NCI-H1417 (cell line): Measurements from ENCODE around the gene RAD51B.

ENCODE experiments used
- DNase-seq, 3 experiments: peaks; one replicate each; lab custom pipeline; 2025; lab: John Stamatoyannopoulos, UW

RAD51B gene

DNA sequence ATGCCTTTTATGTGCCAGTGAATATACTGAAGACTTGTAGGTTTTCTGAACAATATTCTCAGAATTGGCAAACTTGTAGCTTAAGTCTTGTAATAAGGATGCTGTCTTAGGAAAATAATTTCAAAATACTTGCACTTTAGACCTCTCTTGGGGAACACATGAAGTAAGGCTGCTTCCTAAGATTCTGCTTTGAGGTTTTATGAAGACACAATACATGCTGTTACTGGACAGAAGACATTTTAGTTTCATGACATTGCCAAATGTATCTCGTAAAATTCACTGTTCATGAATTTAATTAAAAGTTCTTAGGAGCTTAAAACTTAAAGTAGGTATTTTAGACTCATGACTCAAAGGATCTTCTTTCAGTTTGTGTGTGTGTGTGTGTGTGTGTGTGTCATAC lies 80.7 kb downstream of the RAD51B start:
- no peak for DNase-seq

DNA sequence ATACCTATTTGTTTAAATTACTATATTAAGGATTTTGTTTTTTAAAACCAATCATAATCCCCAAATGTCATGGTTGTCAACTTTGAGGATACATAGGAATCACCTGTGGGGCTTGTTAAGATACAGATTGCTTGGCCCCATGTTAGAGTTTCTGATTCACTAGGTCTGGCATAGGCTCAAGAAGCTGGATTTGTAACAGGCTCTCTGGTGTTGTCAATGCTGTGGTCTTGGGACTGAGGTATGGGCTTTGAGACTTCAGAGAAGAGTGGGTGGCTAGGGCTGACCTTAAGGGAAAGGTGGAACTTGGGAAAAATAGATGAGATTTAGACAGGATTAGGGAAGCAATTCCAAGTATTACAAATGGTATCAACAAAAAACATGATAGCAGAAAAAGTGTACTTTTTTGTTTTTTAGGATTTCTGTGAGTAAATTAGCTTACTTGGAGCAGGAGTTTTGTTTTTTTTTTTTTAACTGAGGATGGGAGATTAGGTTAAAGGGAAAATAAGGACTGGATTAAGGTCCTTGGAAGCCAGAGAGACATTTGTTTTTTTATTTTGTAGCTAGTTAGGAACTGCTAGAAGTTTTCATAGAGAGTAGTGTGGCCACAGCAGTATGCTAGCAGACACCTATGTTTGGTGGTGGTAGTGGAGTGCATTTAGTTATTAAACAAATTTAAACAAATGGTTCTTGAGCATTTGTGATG lies 88.6 kb downstream of the RAD51B start:
- DNase-seq = no peak

DNA sequence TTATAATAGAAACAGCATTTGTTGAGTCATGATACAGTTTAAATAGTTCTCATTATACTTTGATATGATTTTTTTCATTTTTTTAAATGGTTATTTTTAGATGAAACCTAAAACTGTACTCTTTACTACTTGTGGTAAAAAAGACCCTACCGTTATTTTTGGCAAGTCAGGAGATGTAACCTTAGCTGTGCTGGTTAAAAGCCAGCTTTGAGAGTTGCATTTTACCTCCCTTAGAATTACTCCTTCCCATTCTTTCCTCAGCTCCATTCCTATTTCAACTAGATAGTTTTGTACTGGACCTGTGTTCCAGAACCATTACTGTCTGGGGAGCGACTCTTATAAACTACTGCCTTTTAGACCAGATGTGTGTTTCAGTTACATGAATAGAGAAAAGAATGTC lies 92.0 kb downstream of the RAD51B start:
- no peak for DNase-seq

DNA sequence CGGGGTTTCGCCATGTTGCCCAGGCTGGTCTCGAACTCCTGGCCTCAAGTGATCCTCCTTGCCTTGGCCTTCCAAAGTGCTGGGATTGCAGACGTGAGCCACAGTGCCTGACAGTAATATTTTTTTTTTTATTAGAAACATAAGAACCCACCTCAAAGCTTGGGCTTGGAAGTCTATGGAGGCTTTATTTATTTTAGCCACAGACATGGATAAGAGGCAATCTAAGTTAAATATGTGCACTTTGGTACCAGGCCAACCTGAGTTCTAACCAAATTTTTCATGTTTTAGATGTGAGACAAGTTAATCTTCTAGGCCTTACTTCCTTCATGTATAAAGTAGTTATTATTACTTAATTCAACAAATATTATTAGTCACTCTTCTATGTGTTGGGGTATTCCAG lies 96.9 kb downstream of the RAD51B start:
- no peak for DNase-seq

DNA sequence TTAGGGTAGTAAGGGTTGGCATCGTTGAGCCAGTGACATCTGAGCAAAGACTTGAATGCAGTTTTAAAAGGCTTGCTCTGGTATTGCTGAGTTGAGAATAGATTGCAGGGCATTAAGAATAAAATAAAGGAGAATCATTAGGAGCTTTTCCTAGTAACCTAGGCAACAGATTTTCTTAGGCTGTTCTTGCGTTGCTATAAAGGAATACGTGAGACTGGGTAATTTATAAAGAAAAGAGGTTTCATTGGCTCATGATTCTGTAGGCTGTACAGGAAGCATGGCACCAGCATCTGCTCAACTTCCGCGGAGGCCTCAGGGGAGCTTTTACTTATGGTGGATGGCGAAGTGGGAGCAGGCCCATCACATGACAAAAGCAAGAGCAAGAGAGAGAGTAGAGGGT lies 97.4 kb downstream of the RAD51B start:
- peak in 1 of 3 experiments; percentile 79 for DNase-seq

DNA sequence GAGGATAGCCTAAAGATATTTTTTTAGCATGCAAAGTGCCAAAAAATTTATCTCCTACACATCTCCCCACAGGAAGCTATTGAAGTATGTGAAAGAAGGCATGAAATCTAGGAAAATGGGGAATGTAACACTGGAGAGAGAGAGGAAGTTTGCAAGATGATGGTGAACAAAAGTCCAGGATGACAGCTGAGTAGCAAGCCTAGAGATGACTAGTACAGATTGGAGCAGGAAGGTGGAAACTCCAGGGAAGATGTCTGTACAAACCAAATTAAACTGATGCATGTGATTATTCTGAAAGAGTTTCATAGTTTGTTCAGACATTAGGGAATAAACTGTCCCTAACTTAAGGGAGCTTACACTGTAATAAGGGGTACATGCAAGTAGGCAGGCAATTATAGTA lies 99.3 kb downstream of the RAD51B start:
- DNase-seq = no peak

DNA sequence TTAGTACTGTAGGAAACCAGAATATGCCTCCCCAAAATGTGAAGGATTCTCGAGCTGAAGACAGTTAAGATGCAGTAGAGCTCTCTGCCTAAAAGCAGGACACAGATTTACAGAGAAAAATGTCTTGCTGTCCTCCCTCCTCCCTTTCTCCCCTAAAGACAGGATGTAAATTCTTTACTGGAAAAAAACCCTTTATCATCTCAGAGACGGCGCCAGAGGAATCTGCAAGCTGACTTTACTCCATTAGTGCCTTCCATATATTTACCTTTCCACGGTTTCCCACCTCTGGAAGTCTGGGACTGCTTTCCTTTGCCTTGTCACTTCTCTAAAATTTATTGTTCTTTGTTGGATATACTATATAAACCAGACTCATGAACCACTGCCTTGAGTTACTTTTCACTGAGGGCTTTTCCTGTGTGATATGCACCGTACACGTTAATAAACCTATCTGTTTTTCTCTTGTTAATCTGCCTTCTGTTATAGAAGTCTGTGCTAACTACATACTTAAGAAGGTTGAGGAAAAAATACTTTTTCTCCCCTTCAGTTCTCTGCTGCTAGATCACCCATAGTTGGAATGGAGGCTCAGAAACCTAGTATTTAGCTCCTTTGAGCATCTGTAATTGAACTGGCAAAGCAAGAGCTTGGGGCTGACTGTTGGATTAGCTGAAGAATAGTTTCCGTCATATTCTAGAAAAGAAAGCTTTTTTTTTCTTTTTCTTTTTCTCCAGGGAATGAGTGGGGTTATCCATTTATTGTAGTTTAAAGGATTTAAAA lies 99.9 kb downstream of the RAD51B start:
- no peak for DNase-seq

DNA sequence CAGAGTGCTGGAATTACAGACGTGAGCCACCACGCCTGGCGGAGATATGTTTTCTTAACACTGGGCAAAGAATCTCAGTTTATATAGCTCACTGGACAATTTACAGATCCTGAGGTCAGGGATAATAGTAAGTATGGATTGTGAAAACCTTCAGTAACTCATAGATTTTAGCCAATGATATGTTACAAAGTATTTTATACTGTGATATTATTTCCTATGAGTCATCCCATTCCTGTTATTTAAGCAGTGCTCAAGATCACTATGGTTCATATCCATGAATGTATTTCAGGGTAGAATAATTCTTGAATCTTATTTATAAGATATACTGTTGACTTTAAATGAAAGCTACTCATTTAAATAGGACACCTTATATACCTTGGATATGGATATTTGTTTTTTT lies 107.2 kb downstream of the RAD51B start:
- DNase-seq = no peak

DNA sequence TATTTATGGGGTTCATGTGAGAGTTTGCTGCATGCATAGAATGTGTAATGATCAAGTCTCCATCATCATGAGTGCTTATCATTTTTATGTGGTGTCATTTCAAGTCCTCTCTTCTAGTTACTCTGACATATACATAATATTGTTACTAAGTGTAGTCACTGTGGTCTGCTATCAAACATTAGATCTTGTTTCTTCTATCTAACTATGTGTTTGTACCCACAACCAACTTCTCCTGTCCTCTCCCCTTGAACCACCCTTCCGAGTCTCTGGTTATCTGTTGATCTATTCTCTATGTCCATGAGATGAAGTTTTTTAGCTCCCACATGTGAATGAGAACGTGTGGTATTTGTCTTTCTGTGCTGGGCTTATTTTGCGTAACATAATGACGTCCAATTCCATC lies 107.7 kb downstream of the RAD51B start:
- no peak for DNase-seq

DNA sequence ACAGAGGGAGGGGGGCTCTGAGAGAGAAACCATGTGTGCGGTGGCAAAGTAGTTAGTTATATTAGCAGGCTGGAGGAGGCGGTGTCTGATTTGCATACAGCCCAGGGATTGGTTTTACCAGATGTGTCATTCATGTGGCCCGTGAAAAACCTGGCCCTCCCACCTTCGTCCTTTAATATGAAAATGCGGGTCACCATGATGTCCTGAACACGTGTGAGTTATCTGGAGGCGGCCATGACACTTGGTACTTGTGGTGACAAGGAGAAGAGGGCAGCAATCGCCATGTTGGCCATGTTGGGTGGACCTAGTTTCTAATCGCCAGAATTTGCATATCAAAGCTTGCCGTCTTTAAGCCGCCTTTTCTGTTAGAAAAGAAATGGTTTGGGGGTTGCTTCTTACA lies 108.8 kb downstream of the RAD51B start:
- DNase-seq = no peak

DNA sequence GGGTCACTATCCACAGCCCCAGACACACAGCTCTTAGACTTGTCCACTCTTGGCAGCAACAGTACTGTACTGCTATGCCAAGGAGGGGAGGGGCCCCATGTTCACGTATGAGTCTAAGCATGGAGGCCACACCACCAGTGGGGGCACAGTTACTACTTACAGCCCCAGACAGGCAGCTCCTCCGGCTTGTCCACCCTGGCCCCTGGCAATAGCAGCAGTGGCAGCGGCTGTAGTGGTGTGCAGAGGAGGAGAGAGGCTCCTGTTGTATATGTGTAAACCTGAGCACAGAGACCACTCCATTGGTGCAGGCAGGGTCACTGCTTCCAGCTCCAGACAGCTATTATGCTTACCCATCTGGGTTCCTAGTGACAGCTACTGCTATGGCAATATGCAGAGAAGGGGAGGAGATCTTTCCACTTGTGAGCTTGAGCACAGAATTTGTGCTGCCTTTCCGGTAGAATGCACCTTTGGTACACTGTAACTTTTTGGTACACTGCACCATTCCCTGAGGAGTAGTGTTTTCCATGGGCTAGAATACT lies 113.2 kb downstream of the RAD51B start:
- no peak for DNase-seq

DNA sequence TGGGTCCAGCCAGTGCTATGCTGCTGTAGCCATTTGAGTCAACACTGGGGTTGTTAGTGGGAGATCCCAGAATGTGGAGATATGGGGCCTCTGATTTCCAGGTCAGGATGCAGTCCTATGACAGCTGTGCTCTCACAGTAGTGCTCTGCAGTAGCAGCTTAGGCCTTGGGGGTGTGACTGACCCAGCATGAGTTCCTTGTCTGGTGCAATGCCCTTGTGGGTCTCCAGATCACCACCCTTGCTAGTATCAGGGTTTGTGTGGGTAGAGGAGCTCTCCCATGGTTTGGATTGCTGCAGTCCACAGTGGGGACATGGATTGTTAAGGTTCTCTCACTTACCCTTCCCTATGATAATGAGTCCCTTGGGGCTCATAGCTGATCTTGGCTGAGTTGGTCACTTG lies 113.7 kb downstream of the RAD51B start:
- DNase-seq = no peak

DNA sequence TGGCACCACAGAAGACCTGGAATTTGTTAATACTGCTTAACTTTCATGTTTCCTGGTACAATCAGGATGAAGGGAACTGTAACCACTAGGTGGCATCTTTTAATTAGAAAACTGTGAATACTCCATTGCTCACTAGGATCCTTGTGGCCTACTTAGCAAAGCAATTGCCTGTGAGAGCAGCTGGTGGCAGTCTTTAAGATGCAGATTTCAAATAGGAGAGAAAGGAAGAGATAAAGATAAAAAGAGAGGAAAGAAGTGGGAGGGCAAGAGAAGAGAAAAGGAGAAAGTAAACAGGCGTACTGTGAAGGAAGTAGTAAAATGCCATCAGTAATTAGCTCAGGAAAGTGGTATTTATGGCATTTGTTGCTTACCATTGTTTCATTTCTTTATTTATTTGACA lies 114.5 kb downstream of the RAD51B start:
- DNase-seq = peak; percentile 42 to 83 (median 81)

DNA sequence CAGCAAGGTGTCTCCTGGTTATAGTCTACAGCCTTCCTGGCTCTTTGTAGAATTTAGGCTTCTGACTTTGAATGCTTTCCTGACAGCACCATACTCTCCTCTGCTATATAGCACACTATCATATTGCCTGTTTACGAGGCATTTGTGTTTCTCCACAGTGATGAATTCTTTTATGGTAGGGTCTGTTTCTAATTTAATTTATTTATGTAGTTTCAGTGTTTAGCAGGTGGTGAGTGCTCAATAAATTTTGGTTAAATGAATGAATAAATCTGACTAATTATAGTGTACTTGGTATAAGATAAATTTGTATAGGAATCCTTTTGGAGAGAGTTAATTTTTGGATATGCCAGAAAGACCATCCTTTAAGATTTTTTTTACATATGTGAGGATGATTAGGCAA lies 115.3 kb downstream of the RAD51B start:
- no peak for DNase-seq

DNA sequence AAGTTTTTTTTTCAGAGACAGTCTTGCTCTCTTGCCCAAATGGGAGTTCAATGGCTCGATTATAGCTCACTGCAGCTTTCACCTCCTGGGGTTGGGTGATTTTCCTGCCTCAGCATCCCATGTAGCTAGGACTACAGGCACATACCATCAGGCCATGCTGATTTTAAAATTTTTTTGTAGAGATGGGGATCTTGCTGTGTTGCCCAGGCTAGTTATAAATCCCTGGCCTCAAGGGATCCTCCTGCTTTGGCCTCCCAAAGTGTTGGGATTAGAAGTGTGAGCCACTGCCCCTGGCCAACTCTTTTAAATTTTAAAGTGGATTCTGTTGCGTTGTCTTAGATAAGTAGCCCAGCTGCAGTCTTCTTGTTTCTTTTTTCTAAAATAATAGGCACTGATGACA lies 115.8 kb downstream of the RAD51B start:
- DNase-seq = no peak

DNA sequence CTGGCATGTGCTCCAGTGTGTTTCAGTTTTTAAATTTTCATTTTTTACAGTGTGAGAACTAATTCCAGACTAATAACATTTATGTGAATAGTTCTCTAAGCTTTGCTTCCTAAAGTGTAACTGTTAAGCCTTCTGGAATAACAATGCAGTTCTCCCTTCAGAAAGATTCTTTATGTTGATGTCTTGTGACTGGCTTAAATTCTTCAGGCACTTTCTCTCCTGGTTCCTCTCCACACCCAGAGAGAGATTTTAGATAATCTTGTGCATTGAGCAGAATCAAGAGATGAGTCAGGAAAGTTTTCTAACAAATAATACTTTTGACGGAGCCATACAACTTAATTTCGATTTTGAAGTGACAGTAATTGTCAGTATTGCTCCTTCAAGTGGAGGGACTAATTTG lies 118.5 kb downstream of the RAD51B start:
- no peak for DNase-seq

DNA sequence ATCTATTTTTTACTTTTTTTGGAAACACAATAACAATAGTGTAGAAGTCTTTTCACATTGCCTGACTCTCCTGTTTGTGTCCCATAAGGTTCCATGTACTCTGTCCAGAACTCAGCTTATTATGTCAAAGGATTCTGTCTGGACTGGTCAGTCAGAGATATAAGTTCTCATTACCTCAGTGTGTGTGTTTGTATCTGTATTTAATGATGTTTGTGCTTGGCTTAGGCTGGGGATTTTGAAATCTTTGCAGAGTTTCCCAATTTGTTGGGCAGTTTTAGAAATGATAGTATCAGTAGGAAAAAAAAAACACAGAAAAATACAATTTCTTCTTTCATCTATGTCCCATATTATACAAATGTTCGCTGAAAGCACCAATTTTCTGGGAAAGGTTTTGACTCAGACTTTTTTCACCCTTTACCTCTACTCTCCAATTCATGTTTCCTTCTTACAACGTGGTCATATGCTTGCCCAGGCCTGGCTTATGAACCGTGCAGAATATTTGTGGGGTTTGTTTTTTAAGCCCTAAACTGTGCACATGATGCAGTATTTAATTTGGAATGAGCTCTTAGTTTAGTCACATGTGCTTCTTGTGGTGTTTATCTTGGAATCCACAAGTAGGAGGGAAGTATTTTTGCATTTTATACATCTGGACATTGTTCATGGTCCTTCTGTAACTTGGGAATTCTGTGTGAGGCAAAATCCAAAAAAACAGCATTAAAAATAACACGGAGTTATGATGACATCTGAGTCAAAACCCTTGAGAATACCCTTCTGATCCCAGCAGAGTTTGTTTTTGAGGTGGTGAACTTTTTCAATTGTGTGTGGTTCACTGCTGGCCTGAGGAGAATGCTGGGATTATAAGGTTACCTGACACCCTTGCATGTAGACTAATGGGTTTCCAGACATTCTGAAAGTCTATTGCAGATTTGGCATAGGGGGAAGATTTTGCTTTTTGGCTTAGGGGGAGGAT lies 121.2 kb downstream of the RAD51B start:
- DNase-seq = no peak

DNA sequence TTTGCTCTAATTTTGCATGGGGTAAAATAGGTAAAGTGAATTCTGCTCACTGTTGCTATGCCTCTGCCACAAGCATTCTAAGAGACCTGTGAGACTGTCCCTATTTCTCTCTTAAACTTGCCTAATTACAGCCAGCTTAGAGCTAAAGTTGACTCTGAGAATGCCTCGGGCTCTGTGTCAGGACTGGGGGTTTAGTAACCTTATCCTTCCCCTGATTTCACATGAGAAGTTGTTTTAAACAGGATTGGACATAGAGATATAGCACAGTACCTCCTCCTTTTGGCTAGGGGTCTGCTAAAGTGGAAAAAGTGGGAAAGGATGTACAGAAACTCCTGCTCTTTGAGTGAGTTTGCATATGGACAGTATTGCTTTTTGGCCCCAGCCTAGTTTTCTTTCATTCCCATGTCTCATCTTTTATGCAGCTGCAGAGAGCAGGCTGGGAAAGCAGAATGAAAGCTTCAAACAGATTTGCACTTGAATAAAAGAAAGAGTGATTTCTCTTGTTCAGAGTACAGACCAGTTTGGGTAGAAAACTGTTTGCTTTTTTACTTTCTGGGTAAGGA lies 122.0 kb downstream of the RAD51B start:
- DNase-seq = peak in 1 of 3 experiments; percentile 24

DNA sequence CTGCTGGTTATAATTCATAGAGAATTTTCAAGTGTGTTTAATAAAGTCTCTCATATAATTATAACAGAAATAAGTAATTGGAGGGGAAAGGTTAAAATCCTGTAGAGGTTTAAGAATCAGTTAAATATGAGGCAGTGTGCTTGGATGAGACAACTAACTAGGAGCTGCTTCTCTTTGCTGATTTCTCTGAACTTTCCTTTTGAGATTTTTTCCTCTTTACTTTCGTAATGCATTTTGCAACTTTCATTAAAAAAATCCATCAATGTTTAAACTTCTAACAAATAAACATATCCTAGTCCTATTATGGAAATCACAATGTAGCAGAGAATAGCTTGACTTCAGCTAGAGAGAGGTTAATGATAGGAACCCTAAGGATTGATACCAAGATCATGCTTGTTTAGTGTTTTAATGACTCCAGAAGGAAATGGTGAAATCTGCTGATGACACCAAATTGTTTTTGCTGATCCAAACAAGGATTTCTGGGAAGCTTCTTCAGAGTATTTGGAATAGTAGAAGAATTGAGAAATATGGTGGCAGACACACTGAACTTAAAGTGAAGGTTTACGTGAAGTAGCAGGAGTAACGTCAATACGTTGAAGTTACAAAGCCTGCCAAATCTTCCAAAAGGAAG lies 122.6 kb downstream of the RAD51B start:
- DNase-seq = no peak

DNA sequence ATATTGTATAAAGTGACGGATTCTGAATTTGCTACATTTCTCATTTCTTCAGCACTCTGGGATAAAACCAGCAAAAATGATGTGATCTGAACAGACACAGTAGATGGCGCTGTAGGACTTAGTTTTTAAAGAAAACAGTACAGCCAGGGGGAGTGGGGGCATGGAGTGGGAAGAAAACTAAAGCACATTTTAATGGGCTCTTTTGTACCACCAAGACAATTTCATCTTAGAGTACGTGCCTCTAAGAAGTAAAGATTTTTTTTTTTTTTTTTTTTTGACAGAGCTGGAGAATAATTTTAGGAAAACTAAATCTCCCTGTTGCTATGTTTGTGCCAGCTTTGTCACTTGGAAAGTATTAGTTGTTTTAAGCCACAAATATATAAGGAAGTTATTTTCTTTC lies 124.4 kb downstream of the RAD51B start:
- DNase-seq = peak; percentile 61 to 90 (median 83)

DNA sequence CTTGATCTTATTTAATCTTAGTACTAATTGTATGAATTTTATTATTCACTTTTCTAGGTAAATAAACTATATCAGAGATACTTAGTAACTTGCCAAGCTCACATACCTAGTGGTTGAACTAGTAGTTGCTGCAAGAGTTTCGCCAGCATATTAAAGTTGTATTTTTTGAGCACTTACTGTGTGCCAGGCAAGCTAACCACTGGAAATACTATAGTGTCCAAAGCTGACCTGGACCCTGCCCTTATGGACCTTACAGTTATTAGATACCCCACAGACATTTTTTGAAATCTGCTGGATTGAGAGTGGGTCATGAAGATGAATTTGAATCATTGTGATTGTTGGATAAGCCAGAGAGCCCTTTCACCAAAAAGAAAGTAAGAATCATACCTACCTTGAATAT lies 125.0 kb downstream of the RAD51B start:
- no peak for DNase-seq
